H54 (cell line): ENCODE results near the gene OR8A1.

Experiments
- DNase-seq: peaks from one replicate; pipeline ENCODE4 v3.0.0; 2011; ENCODE audit warnings: low spot score, mixed read lengths; ENCODE audit not compliant: insufficient read length
- FAIRE-seq: peaks from 3 replicates; lab custom pipeline; 2011; peaks lifted over from hg19 to GRCh38; lab: Jason Lieb, UNC
- POLR2A ChIP-seq: IDR thresholded peaks from 2 replicates; pipeline ENCODE4 v1.6.1; 2011; ENCODE audit warnings: low read depth, mild to moderate bottlenecking, low read length

OR8A1 gene

DNA sequence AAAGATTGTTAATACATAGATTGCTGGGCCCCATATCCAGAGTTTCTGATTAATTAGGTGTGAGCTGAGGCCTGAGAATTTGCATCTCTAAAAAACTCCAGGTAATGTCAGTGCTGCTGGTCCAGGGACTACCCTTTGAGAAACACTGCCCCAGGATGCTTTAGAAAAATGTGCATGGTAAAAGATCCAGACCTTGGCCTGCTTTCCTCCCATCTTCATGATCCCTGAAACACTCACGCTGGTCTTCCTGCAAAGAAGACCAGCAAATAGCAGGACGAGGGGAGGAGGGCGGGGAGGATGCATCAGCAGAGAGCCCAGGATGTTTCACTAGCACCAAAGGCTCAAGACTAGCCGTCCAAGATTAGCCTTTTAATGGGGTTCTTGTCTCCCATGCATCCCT is at the start of gene OR8A1:
TSS of gene OR8A1 (plus strand) at position 301 of the 400 bp plus-strand sequence. CDS start 123 bp downstream, outside the sequence.
- TF ChIP-seq POLR2A, result no peak
- FAIRE-seq (no peak), DNase-seq (no peak)

DNA sequence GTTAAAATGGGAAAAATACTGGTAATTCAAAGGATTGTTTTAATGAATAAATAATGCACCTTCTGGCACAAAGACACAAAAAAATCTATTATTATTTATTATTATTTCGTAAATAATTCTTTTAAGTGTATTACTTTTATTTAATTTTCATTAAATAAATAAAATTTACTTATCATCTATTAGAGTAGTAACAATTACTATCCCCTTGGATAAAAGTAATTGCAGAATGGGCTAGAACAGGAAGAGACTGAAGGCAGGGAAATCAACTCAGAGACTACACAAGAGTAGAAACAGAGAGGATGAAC is 49.3 kb upstream of the OR8A1 start:
- FAIRE-seq (no peak), DNase-seq (no peak)
- no peak for TF ChIP-seq POLR2A

DNA sequence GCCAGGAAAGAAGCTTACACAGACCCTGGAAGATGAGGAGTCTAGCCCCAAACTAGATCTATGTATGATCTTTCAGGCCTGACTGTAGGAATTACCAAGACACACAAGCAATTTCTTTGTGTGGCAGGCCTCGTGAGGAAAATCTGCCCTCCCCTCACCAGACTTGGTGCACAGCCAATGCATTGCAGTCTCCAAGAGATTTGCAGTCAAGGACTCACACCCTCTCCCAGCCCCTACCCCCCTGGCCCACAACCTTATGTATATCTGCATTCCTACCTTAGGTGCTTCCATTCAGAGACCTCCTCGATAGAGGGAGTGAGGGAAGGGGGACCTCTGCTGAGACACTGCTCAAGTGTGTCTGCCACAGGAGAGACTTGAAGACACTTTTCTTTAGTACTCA is 36.2 kb upstream of the OR8A1 start:
- no peak for DNase-seq
- no peak for TF ChIP-seq POLR2A
- FAIRE-seq, result no peak

DNA sequence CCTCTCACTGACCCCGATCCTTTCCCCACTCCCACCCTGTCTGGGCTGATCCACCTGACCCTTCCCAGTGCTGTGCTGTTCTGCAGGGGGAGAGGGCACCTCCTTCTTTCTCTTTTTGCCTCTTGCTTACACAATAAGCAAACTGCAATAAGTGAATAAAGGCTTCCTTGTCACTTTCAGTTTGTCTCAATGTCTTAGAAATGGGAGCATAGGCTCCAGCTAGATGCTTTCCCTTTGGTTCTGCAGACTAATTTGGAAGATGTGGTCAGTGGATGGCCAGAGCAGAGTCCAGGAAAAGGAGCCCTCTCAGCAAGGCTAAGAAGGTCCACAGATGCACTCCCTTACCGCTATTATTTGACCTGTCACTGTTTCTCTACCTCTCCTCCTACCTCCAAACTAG is 35.7 kb upstream of the OR8A1 start:
- no peak for DNase-seq
- TF ChIP-seq POLR2A, result no peak
- FAIRE-seq, result no peak

DNA sequence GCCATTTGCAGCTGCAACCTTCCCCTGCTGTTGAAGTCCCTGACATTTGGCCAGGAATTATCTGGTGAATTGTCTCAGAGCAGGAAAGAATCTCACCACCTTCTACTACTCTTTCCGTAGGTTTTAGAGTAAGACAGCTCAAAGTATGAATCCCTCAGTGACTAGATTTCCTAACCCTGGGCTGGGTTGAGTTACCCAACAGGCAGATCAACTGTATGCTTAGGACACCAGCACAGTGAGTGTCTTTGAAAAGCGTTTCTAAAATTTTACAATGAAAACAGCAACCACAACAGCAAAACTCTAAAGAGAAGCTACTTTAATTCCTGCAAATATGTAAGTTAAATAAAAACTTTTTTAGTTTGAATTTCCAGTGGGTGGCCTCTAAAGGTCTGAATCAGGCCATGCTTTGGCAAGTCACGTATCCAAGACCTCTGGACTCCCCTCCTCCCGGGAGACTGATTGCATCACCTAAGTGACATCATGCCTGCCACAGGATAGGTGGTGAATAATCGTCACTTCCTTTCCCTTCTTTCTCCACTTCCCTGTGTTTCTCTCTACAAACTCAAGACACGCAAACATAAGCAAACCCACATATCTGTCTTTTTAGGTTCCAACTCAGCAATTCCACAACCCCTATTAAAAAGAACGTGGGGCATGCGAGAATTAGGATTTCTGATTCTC is 34.1 kb upstream of the OR8A1 start:
- no peak for FAIRE-seq
- DNase-seq, result no peak
- TF ChIP-seq POLR2A, result no peak

DNA sequence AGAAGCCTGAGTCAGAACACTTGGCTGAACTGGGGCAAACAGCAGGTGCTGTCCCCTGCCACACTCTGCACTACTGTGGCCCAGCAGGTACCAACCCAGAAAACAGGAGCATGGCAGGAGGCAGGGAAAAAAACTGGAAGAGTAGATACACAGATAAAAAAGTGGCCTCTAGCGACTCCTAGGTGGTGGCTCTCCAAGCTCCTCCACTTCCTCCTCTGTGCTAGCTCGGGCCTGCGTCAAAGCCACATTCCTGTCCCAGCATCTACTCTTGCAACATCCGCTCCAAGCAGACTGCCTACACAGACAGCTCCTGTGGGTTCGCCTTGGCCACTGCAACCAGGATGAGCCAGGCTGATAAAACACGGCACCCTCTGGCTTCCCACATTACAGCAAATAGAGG is 33.3 kb upstream of the OR8A1 start:
- DNase-seq, result no peak

DNA sequence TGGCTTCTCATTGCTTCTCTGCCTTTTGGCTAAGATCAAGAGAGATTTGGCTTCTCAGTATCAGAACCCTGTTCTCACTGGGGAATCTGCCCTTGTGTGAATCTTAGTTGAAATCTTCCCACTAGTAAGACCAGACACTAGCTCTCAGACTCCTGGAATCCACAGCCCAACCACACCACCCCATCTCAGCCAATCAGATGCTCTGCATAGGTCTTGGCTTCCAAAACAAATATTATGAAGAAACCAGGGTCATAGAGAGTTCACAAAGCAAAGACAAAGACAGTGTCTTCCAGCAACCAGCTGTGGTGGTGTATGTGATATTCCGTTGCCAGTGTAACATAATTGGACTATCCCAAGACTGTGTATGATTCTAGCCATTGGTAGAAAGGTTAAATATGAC is 31.8 kb upstream of the OR8A1 start:
- FAIRE-seq (no peak), DNase-seq (no peak)
- no peak for TF ChIP-seq POLR2A

More for the DNA sequence above, 33.3 kb upstream of the OR8A1 start:
- FAIRE-seq, result no peak
- no peak for TF ChIP-seq POLR2A

DNA sequence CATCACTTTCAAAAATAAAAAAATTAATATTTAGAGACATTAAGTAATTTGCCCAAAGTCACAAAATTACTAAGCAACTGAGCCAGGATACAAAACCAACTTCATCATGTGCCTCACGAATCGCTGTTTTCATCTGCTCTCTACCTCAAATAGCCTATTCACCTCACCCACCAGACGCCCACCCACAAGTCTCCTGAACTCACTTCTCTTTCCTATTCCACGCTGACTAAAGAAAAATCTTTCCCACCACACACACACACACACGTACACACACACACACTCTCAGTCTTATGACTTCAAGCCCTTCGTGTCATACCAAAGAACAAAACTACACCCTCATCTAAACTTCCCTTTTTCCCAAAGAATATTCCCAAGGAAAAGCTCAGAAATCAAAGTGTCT is 28.6 kb upstream of the OR8A1 start:
- TF ChIP-seq POLR2A, result no peak
- FAIRE-seq (no peak), DNase-seq (no peak)

DNA sequence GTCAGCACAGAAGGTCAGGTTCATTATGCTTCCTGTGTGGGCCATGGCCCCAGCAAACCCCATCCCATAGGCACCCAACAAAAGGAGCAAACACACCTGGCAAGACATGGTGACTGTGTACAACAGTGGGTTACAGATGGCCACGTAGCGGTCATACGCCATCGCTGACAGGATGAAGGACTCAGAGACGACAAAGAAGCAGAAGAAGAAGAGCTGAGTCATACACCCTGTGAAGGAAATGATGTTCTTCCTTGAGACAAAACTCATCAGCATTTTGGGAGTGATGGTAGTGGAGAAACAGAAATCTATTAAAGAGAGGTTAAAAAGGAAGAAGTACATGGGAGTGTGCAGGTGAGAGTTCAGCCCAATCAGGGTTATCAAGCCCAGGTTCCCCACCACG is 26.7 kb upstream of the OR8A1 start:
- DNase-seq, result no peak
- TF ChIP-seq POLR2A, result no peak
- FAIRE-seq, result no peak

DNA sequence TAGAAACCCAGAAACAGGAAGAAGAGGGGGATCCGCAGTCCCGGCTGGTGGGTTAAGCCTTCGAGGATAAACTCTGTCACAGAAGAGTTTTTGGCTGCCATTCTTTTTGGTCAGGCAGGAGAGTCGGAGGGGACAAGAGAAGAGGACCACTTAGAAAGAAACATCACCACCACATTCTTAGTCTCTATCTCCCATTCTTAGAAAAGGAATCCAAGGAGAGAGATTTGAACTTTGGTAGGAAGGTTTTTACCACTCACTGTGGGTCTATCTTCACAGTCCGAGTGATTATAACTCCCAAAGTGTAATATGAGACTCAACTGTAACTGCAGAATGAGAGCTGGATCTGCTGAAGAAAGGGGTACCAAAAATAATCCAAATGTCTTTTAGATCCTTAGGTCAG is 26.2 kb upstream of the OR8A1 start, which contains the start of gene OR8B12:
TSS of gene OR8B12 (minus strand) at position 101 of the 400 bp plus-strand sequence. CDS start at position 101, 0 bp downstream.
- TF ChIP-seq POLR2A, result no peak
- DNase-seq, result no peak
- no peak for FAIRE-seq

DNA sequence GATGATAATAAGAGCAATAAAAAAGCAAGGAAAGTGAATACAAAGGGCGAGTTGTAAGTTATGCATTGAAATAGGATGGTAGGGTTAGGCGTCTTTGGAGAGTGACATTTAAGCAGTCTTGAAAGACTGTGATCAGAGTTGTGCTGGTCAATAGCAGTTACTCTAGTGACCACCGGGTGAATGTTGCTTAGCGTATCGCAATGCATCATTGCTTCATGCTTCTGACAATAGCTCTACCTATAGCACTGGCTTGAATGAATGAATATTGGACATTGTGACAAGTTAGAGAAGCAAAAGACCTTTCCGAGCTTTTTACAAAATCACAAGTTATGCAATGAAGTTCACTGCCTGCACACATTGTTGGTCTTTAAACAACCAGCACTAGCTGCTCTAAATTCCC is 18.6 kb upstream of the OR8A1 start:
- DNase-seq (no peak), FAIRE-seq (no peak)

DNA sequence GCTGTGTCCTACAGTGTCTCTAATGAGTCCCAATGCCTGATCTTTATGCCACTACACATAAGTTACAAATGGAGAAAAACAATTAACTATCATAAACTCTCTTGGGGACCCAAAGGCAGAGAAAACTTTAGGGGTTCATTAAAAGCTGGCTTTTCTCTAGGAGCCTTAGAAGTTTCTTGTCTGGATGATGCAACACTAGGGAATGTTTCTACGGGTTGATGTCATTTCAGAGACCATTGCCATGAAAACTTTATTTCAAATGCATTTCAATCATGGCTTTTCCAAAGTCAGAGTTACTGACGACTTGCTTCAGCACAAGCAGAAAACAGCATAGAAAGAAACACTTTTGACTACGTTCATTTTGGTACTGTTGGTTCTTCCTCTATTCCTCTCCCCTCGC is 17.8 kb upstream of the OR8A1 start:
- no peak for DNase-seq
- FAIRE-seq, result no peak
- no peak for TF ChIP-seq POLR2A

More for the DNA sequence above, 18.6 kb upstream of the OR8A1 start:
- TF ChIP-seq POLR2A, result no peak

DNA sequence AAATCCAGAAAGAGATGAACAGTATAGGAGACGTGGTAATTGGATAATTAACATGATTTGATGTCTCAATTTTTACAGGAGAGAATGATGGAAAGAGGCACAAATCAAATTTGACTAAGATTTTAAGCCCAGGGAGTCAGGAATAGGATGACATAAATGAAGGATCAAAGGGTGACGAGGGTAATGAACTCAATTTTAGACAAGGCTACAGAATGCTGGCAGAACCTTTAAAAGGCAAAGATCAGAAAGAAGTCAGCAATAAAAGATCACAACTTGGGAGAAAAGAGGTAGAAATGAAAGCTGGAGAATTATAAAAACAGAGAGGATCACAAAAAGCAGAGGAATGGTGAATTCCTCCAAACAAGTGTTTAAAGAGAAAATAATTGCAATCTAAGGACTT is 13.0 kb upstream of the OR8A1 start:
- DNase-seq (no peak), FAIRE-seq (no peak)
- no peak for TF ChIP-seq POLR2A

DNA sequence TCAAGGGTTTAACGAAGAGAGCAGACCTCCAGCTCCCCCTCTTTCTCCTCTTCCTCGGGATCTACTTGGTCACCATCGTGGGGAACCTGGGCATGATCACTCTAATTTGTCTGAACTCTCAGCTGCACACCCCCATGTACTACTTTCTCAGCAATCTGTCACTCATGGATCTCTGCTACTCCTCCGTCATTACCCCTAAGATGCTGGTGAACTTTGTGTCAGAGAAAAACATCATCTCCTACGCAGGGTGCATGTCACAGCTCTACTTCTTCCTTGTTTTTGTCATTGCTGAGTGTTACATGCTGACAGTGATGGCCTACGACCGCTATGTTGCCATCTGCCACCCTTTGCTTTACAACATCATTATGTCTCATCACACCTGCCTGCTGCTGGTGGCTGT is 363 bp downstream of the OR8A1 start:
- DNase-seq, result no peak
- FAIRE-seq, result no peak

DNA sequence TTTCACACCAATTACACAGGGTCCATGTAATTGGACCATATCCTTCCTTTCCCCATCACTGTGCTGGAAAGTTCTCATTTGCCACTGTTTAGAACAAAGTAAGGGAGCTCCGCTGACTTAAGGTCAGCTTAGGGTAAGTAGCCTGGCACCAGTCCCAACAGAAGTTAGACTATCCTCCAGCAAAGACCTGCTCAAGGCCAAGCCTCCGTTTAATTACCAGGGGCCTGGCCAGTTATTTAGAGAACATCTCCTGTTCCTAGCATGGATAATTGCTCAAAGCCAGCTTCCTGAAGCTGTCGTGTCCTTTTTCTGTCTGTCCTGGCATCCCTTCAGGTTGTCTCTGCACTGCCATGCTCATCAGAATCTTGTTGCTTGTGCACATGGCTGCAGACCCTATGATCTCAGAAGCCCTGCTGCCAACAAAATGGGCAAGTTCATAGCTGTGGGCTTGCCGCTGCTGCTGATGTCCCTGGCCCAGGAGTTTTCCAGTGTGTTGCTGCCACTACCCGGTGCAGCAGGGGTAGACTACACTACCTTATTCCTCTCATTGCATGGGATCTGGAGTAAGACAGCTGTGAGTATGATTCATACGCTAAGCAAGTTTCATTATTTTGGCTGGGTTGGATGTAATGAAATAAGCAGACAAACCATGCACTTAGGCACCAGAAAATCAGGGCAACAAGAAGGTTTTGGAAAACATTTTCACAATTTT is 8.1 kb downstream of the OR8A1 start:
- DNase-seq (no peak), FAIRE-seq (no peak)
- no peak for TF ChIP-seq POLR2A

More for the DNA sequence above, 363 bp downstream of the OR8A1 start:
- TF ChIP-seq POLR2A, result no peak
